Fibroblast of lung (primary cell): ENCODE data around the gene RPS27A. TPM values are rescaled to one million over a fixed set of nuclear protein-coding genes. Genes with fewer than 3 reads are reported as not detected.
A peak's percentile ranks its signal among the peaks of the same experiment; 100 is the strongest.
"Not testable (repeated sequence)": the region's sequence is repeated elsewhere in the genome, so short reads cannot be mapped to it uniquely, and the experiment has no call there.

Source experiments
- DNase-seq, 2 donors: peaks; one replicate each; pipeline versions ENCODE4 v3.0.0 to v3.0.0-alpha.2; 2010; ENCODE audit warnings: low read depth in 2 of 2
- H2AFZ ChIP-seq: 2 replicates; pipeline ENCODE4 v1.5.1; 2012; ENCODE audit warnings: low read length, control low read depth, inconsistent platforms
- H3K27ac ChIP-seq: 2 replicates; pipeline ENCODE4 v1.5.1; 2011; ENCODE audit warnings: low read length, control low read depth; ENCODE audit not compliant: insufficient read depth
- H3K27me3 ChIP-seq: 2 replicates; pipeline ENCODE4 v1.5.1; 2011; ENCODE audit warnings: mild to moderate bottlenecking, low read length; ENCODE audit not compliant: control insufficient read depth, insufficient read depth
- H3K36me3 ChIP-seq: 2 replicates; pipeline ENCODE4 v1.5.1; 2011; ENCODE audit warnings: low read length; ENCODE audit not compliant: control insufficient read depth, insufficient read depth
- H3K4me1 ChIP-seq: 2 replicates; pipeline ENCODE4 v1.5.1; 2011; ENCODE audit warnings: low read length; ENCODE audit not compliant: control insufficient read depth, insufficient read depth; ENCODE audit errors: extremely low read depth
- H3K4me2 ChIP-seq: 2 replicates; pipeline ENCODE4 v1.5.1; 2011; ENCODE audit warnings: low read length, control low read depth; ENCODE audit not compliant: insufficient read depth; ENCODE audit errors: extremely low read depth
- H3K4me3 ChIP-seq, 4 experiments: fragments of 200-600 bp in 1 of 4; sonication (generic) in 1 of 4; replicated peaks in 1 of 4; 2 replicates each; pipeline ENCODE4 v1.5.1; 2011 to 2016; ENCODE audit warnings: low read length in 4 of 4, low read depth in 3 of 4, mild to moderate bottlenecking in 3 of 4, control low read depth in 2 of 4, inconsistent platforms in 1 of 4, mixed read lengths in 1 of 4; ENCODE audit not compliant: insufficient read depth in 1 of 4; ENCODE audit errors: control extremely low read depth in 1 of 4
- H3K79me2 ChIP-seq: 2 replicates; pipeline ENCODE4 v1.5.1; 2012; ENCODE audit warnings: mild to moderate bottlenecking, low read length, inconsistent platforms; ENCODE audit not compliant: control insufficient read depth, insufficient read depth
- H3K9ac ChIP-seq: 2 replicates; pipeline ENCODE4 v1.5.1; 2011; ENCODE audit warnings: mild to moderate bottlenecking, low read length, control low read depth; ENCODE audit not compliant: insufficient read depth
- H3K9me3 ChIP-seq: 2 replicates; pipeline ENCODE4 v1.5.1; 2012; ENCODE audit warnings: low read depth, low read length; ENCODE audit not compliant: control insufficient read depth, insufficient read depth
- H4K20me1 ChIP-seq: 2 replicates; pipeline ENCODE4 v1.5.1; 2011; ENCODE audit warnings: low read length; ENCODE audit not compliant: control insufficient read depth, insufficient read depth; ENCODE audit errors: extremely low read depth
- EZH2 ChIP-seq: IDR thresholded peaks from 2 replicates; pipeline ENCODE4 v1.5.1; 2012; ENCODE audit warnings: low read length, control low read depth, mild to moderate bottlenecking; ENCODE audit errors: missing control alignments
- polyA plus RNA-seq, 2 donors: library from polyadenylated mRNA; depleted of rRNA in 1 of 2; stranded (reverse) in 1 of 2; unstranded in 1 of 2; fragments of >200 nt; gene quantifications; 2 replicates each; pipeline ENCODE4 v1.2.1, GENCODE V29; 2011 to 2012; ENCODE audit warnings: missing spikeins in 1 of 2
- total RNA-seq: library from RNA; depleted of rRNA; stranded (reverse); fragments of >200 nt; gene quantifications from 2 replicates; pipeline ENCODE4 v1.2.1, GENCODE V29; 2014
- TF ChIP-seq, protein P1 (sequence below), 2 donors: IDR thresholded peaks in 1 of 2; conservative IDR thresholded peaks in 1 of 2; 1 replicate in 1 of 2; 2 replicates in 1 of 2; pipeline ENCODE4 v1.5.1; 2011 to 2012; ENCODE audit warnings: low read length in 2 of 2, control low read depth in 1 of 2, inconsistent platforms in 1 of 2, low read depth in 1 of 2, mild to moderate bottlenecking in 1 of 2

RPS27A gene
- total and polyA plus RNA-seq, 2 donors (not counting 1 experiment from before 2014, with no cell fraction given), result 679 to 2,117 TPM

DNA sequence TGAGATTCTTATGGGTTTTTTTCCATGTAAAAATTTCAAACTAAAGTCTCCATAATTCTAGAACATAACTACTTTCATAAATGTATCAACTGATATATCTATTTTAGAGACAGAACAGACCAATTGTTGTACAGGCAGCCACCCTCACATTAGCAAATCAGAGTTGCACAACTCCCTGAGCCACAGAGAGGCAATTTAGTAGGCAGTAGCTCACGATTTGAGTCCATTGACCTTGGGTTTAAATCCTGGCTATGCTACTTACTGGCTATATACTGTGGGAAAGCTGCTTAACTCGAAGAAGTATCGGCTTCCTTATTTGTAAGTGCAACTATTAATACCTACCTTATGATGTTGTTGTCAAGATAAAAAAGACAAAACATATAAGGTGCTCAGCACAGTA, 20.3 kb downstream of the RPS27A start:
- H3K4me2 ChIP-seq, result no peak overlapping the region
- H4K20me1 ChIP-seq, result no peaks in the 10 kb centered on the region
- H3K36me3 ChIP-seq, result peaks cover 2% of the 10 kb centered on the region
- no peaks in the 10 kb centered on the region for H3K27me3 ChIP-seq
- no peaks in the 10 kb centered on the region for H3K9me3 ChIP-seq
- no peak overlapping the region for H3K27ac ChIP-seq
- H2AFZ ChIP-seq, result no peak overlapping the region
- no peaks in the 10 kb centered on the region for H3K79me2 ChIP-seq
- DNase-seq, result no peak
- no peak for TF ChIP-seq EZH2
- TF ChIP-seq, protein P1, sequence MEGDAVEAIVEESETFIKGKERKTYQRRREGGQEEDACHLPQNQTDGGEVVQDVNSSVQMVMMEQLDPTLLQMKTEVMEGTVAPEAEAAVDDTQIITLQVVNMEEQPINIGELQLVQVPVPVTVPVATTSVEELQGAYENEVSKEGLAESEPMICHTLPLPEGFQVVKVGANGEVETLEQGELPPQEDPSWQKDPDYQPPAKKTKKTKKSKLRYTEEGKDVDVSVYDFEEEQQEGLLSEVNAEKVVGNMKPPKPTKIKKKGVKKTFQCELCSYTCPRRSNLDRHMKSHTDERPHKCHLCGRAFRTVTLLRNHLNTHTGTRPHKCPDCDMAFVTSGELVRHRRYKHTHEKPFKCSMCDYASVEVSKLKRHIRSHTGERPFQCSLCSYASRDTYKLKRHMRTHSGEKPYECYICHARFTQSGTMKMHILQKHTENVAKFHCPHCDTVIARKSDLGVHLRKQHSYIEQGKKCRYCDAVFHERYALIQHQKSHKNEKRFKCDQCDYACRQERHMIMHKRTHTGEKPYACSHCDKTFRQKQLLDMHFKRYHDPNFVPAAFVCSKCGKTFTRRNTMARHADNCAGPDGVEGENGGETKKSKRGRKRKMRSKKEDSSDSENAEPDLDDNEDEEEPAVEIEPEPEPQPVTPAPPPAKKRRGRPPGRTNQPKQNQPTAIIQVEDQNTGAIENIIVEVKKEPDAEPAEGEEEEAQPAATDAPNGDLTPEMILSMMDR (conservative IDR thresholded peaks at IDR 0.05 in 1 of 2, IDR thresholded peaks at IDR 0.05 in 1 of 2; ENCODE audit: low read depth in 1 of 2, low read length in 2 of 2), result no peak
- H3K4me3 ChIP-seq, result no peak overlapping the region
- no peaks in the 10 kb centered on the region for H3K4me1 ChIP-seq
- H3K9ac ChIP-seq, result no peak overlapping the region

DNA sequence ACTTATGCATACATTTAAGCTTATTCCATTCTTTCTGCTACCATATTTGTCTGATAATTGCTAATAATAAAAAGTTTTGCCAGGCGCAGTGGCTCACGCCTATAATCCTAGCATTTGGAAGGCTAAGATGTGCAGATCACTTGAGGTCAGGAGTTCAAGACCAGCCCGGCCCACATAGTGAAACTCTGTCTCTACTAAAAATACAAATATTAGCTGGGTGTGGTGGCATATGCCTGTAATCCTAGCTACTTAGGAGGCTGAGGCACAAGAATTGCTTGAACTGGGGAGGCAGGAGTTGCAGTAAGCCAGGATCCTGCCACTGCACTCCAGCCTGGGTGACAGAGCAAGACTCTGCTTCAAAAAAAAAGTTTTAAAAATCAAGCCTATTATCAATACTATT, 27.1 kb downstream of the RPS27A start:
- H3K36me3 ChIP-seq, H3K4me1 ChIP-seq, H4K20me1 ChIP-seq, H3K9ac ChIP-seq, DNase-seq, H2AFZ ChIP-seq, H3K9me3 ChIP-seq, H3K4me3 ChIP-seq, H3K27me3 ChIP-seq, H3K27ac ChIP-seq, H3K79me2 ChIP-seq, H3K4me2 ChIP-seq: not testable (repeated sequence)

DNA sequence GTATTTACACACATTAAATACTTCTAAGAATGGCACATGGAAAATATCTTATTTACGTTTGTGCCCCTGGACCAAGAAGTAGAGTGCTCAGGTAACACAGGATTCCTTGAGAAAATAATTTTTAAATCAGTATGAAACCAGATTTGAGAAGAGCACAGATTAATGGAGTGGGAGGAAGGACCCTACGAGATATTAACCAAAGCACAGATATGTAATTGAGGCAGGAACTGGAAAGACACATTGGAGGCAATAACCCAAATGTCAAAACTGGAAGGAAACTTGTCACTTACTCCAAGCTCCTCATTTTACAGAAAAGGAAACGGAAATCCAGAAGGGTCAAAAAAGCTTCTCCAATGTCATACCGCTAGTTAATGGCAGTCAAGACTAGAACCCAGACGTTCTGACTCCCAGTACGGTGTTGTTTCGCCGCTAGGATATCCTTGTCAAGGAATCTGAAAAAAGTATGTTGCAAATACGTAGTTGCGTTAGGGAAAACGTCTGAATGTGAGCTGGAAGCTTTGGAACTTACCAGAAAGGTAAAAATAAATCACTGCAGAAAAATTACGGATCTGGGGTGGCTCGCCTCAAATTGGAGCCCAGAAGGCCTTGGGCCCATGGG, 35.9 kb downstream of the RPS27A start:
- peak overlapping the region; percentile 76 for H3K9ac ChIP-seq
- peak overlapping the region; percentile 90 for H3K4me2 ChIP-seq
- H3K27me3 ChIP-seq, result no peaks in the 10 kb centered on the region
- peaks cover 6% of the 10 kb centered on the region for H3K79me2 ChIP-seq
- no peaks in the 10 kb centered on the region for H3K9me3 ChIP-seq
- no peaks in the 10 kb centered on the region for H3K4me1 ChIP-seq
- TF ChIP-seq, protein P1 (conservative IDR thresholded peaks at IDR 0.05 in 1 of 2, IDR thresholded peaks at IDR 0.05 in 1 of 2; ENCODE audit: low read depth in 1 of 2, low read length in 2 of 2), result no peak
- no peak for TF ChIP-seq EZH2
- H3K4me3 ChIP-seq, result peak overlapping the region; percentile 88 to 98 (median 90)
- DNase-seq, result peak in 1 of 2 donors; percentile 5
- peak overlapping the region; percentile 100 for H2AFZ ChIP-seq
- no peaks in the 10 kb centered on the region for H4K20me1 ChIP-seq
- peak overlapping the region; percentile 78 for H3K27ac ChIP-seq
- no peaks in the 10 kb centered on the region for H3K36me3 ChIP-seq
